SKM-1 (cell line): Measurements from ENCODE around the gene DAB2IP.
"Not testable (repeated sequence)": the region's sequence is repeated elsewhere in the genome, so short reads cannot be mapped to it uniquely, and the experiment has no call there.

ENCODE experiments used
- DNase-seq: peaks from one replicate; lab custom pipeline; 2025; ENCODE audit not compliant: unreplicated experiment; lab: John Stamatoyannopoulos, UW

Gene DAB2IP

GRCh38 chr9:121651295-121652020, at the start of gene DAB2IP:
DAB2IP (plus strand) TSS chr9:121651634; CDS start chr9:121651776, 142 bp downstream.
- no peak for DNase-seq

DNA sequence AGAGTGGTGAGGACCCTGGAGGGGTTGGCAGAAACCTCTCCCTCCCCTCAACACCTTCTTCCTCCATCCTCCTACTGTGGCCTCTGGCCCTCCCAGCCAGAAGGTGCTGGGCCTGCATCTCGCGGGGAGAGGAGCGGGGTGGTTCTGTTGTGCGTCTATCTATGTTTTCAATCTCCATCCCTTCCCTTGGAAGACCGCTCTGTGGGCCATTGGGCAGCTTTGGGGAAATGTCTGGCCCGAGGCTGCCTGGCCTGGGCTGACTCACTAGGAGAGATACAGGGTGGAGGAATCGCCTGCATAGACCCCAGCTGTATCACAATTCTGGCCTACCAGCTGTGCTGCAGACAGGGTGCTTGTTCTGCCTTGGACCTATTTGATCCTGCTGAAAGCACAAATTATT, 48.4 kb upstream of the DAB2IP start:
- no peak for DNase-seq

GRCh38 chr9:121604242-121604641, 47.2 kb upstream of the DAB2IP start:
- DNase-seq, result no peak

DNA sequence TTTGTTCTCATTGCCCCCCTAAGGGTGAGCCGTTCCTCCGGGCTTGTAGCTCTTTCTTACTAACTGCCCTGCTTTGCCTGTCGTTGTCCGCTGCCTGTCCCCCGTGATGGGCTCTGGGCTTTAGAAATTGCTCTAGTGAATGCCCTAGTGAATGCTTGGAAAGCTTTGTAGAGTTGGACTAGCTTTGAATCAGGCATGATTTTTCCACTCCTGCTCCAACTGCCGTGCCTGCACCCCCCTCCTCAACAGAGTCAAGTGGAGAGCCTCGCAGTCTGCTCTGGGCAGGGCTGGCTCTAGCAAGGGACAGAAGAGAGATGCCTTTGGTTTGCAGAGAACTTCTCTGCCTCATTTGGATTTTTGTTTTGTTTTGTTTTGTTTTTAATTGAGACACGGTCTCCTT, 46.8 kb upstream of the DAB2IP start:
- no peak for DNase-seq

DNA sequence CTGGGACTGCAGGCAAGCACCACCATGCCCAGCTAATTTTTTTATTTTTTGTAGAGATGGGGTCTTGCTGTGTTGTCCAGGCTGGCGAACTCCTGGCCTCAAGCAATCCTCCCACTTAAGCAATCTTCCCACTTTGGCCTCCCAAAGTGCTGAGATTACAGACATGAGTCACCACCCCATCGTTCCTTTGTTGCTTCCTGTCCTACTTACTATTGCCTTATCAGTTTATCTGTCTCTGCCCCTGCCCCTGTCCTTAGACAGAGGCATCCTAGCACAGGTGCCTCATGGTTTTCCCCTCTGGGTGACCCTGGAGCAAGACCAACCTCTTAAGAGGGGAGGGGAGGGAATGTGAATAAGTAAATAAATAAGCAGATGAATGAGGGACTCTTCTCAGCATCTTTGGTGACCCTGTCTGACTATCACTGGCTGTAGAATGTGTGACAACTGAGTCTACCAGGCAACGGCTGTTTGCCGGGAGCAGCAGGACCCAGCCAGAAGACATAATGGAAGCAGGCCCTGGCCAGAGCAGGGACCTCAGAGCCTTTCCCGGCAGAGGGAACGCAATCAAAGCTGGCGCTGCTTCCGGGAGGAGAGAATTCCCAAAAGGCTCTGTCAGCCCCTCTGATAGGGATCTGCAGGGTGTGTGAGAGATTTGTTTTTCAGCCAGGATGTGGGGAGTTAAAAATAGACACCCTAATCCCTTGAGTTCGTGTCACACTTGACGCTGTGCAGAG, 43.8 kb upstream of the DAB2IP start:
- no peak for DNase-seq

DNA sequence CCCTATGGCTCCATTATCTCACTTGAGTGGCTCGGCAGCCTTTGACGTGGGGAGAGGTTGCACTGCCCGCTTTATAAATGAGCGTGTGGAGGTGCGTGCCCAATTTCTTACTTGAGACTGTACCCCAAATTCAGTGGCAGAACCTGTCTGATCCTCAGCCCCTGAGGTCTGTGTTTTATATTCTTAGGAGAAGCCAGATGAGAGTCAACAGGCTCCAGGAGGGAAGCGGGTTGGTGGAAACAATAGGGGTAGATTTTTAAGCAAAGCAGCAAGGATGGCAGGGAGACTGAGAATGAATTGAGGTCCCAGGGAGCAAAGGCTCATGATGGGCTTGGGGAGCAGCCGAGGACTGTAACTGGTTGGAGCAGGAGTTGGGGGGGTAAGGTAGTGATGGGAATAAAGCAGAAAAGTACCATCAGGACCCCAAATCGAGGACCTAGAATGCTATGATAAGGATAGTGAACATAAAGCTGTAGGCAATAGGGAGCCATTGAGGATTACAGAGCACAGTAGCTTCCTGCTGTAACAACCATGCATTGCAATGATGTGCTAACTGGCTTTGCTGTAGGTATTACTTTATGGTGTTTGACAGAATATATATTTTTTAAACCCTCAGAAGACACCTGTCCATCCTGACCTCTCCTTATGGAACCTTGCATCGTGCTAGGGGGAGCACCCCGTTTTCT, 43.1 kb upstream of the DAB2IP start:
- no peak for DNase-seq

- DNase-seq, result no peak
Observed at GRCh38 chr9:121609822-121610637, 41.4 kb upstream of the DAB2IP start.

DNA sequence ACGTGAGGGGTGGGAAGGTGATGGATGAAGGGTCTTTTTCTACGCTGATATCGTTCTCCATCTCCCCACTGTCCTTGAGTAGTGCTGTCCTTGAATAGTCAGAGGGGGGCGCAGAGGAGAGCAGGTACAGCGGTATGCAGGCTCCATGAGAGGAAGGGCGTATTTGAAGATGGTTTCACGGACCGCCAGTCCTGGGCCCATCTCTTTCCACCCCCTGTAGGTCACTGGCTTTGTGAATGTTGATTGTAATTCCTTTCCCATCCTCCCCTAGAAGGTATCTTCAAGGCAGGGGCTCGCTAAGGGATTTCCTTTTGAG, 40.8 kb upstream of the DAB2IP start:
- DNase-seq, result no peak

GRCh38 chr9:121612511-121612998, 38.9 kb upstream of the DAB2IP start:
- no peak for DNase-seq

DNA sequence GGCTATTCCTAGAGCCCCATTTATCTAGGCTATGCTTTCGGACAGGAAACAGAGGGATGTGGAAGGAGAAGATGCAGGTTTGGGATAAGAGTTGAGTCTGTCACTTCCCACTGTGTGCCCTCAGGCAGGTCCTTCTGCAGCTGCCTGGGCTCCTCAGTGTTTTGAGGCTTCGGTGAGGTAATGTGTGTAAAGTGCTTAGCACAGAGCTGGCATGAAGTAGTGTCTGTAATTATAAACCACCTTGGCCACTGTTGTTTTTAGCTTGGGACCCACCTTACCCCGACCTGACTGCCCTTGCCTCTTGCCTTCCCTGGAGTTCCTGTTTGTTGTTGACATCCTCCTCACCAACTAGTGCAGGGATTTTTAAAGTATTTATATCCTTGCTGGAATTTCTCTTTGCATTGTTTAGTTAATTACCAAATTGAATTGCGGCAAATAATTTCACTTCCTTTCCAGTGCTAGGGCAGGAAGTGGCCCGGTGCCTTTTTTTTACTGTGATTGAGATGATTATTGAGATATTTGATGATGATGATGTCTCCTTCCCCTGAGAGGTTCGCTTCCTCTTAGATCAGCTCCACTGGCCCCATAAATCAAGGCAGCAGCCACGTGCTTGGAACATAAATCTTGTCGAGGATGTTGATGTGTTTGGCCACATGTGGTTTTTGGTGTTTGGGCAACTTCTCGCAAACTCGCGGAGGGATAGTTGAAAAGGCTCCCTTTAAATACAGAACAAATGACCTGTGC, 38.3 kb upstream of the DAB2IP start:
- DNase-seq, result no peak

- DNase-seq, result no peak
Observed at GRCh38 chr9:121616123-121616755, 35.2 kb upstream of the DAB2IP start.

GRCh38 chr9:121618504-121618903, 32.9 kb upstream of the DAB2IP start:
- no peak for DNase-seq

DNA sequence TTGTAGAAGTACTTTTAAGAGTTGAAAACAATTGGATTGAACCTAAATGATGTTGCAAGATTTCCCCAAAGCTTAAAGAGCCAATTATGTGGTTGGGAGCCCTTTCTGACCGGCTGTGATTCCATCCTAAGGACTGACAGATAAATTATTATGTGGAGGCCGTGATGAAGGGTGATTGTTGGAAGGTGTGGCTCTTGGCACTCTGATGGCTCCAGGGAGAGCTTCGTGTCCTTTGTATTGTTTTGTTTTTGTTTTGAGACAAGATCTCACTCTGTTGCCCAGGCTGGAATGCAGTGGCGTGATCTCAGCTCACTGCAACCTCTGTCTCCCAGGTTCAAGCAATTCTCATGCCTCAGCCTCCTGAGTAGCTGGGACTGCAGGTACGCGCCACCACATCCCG, 32.5 kb upstream of the DAB2IP start:
- not testable (repeated sequence) for DNase-seq

DNA sequence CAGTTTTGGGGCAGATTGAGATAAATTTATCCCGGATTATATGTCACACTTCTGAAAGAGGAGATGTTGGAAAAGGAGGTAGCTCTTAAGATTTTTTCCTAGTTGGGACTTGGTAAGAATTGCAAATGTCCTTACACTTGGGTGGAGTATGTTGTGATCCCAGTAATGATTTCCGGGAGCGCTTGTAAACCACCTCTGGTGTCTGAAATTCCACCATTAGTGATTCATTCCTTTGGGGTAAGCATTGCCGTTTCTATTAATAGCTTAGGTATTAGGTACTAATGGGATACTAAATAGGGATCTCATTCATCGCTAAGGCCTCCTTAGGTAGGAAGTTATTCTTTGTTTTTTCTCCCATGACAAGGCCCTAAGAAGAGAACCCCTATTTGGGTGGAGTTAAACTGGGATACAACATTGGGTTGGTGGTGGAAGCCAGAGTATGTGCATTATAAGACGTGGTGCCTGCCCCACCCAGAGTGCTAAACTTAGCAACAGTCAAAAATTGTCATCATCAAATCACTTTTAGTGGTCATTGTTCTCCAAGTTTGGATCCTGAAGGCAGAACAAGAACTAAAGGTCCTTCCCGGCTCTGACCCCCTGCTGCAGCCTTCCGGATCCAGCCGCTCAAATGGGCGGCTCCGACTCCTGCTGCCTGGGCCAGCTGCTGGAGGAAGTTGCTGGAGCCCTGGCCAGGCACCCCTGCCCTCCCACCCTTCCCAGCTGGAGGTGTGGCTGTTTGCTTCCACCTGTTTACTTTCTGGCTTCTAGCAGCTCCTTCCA, 31.7 kb upstream of the DAB2IP start:
- no peak for DNase-seq

DNA sequence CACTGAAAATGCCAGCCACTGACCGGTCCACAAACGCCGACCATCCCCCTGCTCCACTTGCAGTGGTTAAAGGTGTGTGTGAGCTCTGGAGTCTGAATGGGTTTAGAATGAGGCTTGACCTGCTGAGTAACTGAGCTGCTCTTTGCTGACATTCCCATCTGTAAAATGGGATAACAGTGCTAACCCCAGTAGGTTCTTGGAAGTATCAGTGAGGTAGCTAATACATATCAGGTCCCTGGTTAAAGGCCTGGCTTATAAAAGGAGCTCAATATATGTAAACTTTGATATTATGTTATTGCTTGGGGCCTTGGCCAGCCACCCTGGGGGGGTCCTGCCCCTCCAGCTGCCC, 31.1 kb upstream of the DAB2IP start:
- DNase-seq, result no peak

- DNase-seq, result no peak
Observed at GRCh38 chr9:121620777-121621449, 30.5 kb upstream of the DAB2IP start.

DNA sequence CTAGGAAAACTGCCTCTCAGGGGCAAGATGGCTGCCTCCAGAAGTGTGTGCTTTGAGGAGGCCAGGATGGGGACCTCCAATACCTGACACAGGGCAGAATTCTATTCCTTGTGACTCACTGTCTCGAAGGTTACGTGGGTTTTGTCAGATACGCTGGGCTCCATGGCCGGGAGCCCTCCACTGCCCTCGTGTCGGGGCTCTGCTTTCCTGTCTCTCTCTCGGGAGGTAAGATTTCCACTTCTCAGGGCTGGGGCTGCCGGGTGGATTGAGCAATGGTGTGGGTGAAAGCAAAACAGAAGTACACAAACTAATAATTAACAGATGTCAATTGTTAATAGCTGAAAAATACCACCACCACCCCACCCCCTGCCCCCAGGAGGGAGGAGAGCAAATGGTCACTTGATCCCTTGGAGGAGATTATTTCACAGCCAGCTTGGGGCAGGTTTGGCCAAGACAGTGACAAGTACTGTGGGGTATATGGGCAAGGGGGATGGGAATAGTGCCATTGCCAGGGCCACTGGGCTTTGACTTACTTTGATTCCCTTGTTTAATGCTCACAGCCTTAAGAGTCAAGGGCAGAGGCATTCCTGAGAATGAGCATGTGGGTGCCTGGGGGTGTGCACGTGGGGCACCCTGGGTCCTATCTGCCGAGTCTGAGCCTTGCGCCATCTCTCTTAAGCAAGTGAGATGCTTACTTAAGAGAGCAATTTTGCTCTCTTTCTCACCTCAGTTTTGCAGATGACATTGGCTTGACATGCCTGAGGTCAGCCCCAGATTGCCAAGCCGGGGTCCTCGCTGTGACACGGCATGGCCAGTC, 28.8 kb upstream of the DAB2IP start:
- DNase-seq, result peak; percentile 72

DNA sequence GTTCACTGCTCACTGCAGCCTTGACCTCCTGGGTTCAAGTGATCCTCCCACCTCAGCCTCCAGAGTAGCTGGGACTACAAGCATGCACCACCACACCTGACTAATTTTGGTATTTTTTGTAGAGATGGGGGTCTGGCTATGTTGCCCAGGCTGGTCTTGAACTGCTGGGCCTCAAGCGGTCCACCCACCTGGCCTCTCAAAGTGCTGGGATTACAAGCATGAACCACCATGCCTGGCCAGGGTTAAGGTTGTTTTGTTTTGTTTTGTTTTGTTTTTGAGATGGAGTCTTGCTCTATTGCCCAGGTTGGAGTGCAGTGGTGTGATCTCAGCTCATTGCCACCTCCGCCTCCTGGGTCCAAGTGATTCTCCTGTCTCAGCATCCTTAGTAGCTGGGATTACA, 28.0 kb upstream of the DAB2IP start:
- DNase-seq, result not testable (repeated sequence)
